Ascending aorta (tissue), 2 donors: ENCODE measurements around the gene FKRP. TPM values are rescaled to one million over a fixed set of nuclear protein-coding genes. Genes with fewer than 3 reads are reported as not detected.

Experiments used
- DNase-seq, 2 donors: peaks; one replicate each; pipeline ENCODE4 v3.0.0-alpha.2; 2019; ENCODE audit warnings: low spot score in 2 of 2
- H3K27ac ChIP-seq, 2 donors: fragments of 200-600 bp; sonication (generic); one replicate each; pipeline ENCODE4 v1.5.1; 2016 to 2017; ENCODE audit warnings: mild to moderate bottlenecking in 1 of 2
- H3K27me3 ChIP-seq: fragments of 200-600 bp; sonication (generic); one replicate; pipeline ENCODE4 v1.5.1; 2017
- H3K36me3 ChIP-seq, 2 donors: fragments of 200-600 bp; sonication (generic); one replicate each; pipeline ENCODE4 v1.5.1; 2016
- H3K4me1 ChIP-seq, 2 donors: fragments of 200-600 bp; sonication (generic); one replicate each; pipeline ENCODE4 v1.5.1; 2016 to 2017; ENCODE audit warnings: mild to moderate bottlenecking in 1 of 2
- H3K4me3 ChIP-seq, 2 donors: fragments of 200-600 bp; sonication (generic); one replicate each; pipeline ENCODE4 v1.5.1; 2016 to 2017; ENCODE audit warnings: mild to moderate bottlenecking in 1 of 2
- H3K9me3 ChIP-seq, 2 donors: fragments of 200-600 bp; sonication (generic); one replicate each; pipeline ENCODE4 v1.5.1; 2016
- intact Hi-C: fragments of 100-400 bp; cut with DNase I; formaldehyde crosslinking; loops from one replicate; pipeline ENCODE4 v1.15.1; 2023
- total RNA-seq: library from RNA; depleted of rRNA; stranded (reverse); fragments of >200 nt; gene quantifications from one replicate; pipeline ENCODE4 v1.1.0, GENCODE V29; 2016
- TF ChIP-seq, protein P1 (sequence below), 3 experiments: fragments of 200-600 bp in 2 of 3; fragments of 450-650 bp in 1 of 3; sonication (generic) in 2 of 3; IDR thresholded peaks; one replicate each; pipeline ENCODE4 v1.5.1; 2016 to 2019; ENCODE audit warnings: antibody characterized with exemption in 3 of 3, mild to moderate bottlenecking in 1 of 3, moderate library complexity in 1 of 3

The FKRP gene
- total RNA-seq, 1 donor from 2014 or later: 11.8 TPM

DNA sequence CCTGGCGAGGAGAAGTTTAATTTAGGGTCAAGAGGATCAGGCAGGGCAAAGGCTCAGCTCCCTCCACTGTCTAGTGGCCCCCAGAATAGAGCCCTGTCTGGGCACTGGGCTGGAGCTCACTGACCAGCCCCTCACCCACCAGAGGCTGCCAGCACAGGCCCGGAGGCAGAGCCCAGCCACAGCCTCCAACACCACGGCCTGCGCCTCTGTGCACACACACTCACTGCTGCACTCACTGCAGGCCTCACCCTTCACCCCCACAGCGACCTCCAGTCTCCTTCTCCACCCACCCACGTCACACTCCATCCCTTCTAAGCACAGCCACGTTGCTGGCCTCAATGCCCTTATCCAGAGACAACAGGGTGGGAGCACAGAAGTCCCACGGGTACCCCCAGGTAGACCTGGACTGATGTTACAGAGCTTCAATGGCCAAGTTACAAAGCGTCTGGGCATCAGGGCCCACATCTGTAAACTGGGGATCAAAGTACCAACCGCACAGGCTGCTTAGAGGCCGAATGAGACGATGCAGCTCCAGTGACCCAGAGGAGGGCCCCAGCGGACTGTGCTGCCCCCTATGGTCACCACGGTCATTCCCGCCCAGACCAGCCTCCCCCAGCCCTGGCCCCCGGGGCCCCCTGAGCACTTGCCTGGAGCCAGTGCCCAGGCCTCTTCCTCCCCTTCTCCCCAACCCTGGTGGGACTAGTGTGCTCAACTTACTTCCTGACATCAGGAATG lies 24.4 kb upstream of the FKRP start:
- no peak for DNase-seq
- TF ChIP-seq, protein P1, sequence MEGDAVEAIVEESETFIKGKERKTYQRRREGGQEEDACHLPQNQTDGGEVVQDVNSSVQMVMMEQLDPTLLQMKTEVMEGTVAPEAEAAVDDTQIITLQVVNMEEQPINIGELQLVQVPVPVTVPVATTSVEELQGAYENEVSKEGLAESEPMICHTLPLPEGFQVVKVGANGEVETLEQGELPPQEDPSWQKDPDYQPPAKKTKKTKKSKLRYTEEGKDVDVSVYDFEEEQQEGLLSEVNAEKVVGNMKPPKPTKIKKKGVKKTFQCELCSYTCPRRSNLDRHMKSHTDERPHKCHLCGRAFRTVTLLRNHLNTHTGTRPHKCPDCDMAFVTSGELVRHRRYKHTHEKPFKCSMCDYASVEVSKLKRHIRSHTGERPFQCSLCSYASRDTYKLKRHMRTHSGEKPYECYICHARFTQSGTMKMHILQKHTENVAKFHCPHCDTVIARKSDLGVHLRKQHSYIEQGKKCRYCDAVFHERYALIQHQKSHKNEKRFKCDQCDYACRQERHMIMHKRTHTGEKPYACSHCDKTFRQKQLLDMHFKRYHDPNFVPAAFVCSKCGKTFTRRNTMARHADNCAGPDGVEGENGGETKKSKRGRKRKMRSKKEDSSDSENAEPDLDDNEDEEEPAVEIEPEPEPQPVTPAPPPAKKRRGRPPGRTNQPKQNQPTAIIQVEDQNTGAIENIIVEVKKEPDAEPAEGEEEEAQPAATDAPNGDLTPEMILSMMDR (IDR thresholded peaks at IDR 0.05): no peak
- intact Hi-C loops: no loop called here
- Histone ChIP-seq H3K27ac (no peak overlapping the region), H3K4me3 (no peak overlapping the region), H3K27me3 (no peaks in the 10 kb centered on the region), H3K4me1 (peaks cover 0 to 7% of the 10 kb centered on the region in 2 donors), H3K36me3 (peaks cover 63 to 66% of the 10 kb centered on the region in 2 donors), H3K9me3 (no peaks in the 10 kb centered on the region)

DNA sequence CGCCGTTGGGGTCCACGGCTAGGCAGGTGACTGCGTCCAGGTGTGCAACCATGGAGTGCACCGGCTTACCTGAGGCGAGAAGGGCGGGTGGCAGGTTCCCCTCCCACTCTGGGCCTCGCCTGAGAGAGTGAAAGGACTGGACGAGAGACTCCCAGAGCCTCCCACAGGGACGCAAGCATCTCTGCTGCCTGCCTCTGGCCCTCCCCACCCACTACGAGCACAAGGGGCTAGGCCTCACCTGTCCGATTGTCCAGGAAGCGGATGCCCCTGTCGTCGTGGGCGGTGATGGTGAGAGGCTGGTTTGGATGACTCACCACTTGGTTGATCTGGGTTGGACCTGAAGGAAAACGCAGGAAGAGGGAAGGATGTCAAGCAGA lies 23.9 kb upstream of the FKRP start:
- Histone ChIP-seq H3K27ac (no peak overlapping the region), H3K36me3 (peaks cover 68 to 71% of the 10 kb centered on the region in 2 donors), H3K27me3 (no peaks in the 10 kb centered on the region), H3K9me3 (no peaks in the 10 kb centered on the region), H3K4me3 (no peak overlapping the region), H3K4me1 (peaks cover 0 to 7% of the 10 kb centered on the region in 2 donors)
- intact Hi-C loops: no loop called here
- TF ChIP-seq, protein P1 (IDR thresholded peaks at IDR 0.05): no peak
- no peak for DNase-seq

DNA sequence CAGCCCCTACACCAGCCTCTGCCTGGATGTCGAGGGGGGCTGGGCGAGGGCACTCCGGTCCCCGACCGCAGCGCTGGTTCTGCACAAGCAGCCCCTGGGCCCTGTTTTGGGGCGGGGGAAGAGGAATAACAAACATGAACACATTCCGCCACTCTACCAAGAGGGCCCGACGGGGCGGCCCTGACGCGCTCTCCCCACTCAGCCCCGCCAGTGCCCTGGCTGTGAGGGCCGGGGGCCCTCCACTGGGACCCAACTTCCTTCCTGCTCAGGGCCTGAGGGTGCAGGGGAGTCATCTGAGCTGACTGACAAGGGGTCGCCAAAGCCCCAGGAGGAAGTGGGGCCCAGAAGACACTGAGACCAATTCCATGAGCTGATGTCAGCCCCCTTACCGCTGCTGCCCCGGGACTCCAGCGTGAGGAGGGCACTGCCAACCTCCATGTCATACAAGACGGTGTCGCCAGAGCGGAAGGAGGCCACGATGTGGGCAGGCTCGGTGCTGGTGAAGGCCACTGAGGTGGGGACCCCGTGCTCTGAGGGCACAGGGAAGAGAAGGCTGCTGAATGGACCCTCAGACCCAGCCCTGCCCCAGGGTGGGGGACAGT lies 23.3 kb upstream of the FKRP start:
- H3K36me3 ChIP-seq: peaks cover 74 to 77% of the 10 kb centered on the region in 2 donors
- no peak overlapping the region for H3K27ac ChIP-seq
- TF ChIP-seq, protein P1 (IDR thresholded peaks at IDR 0.05): no peak
- intact Hi-C loops: no loop called here
- peaks cover 0 to 5% of the 10 kb centered on the region in 2 donors for H3K4me1 ChIP-seq
- no peaks in the 10 kb centered on the region for H3K27me3 ChIP-seq
- H3K9me3 ChIP-seq: no peaks in the 10 kb centered on the region
- no peak for DNase-seq
- H3K4me3 ChIP-seq: no peak overlapping the region

DNA sequence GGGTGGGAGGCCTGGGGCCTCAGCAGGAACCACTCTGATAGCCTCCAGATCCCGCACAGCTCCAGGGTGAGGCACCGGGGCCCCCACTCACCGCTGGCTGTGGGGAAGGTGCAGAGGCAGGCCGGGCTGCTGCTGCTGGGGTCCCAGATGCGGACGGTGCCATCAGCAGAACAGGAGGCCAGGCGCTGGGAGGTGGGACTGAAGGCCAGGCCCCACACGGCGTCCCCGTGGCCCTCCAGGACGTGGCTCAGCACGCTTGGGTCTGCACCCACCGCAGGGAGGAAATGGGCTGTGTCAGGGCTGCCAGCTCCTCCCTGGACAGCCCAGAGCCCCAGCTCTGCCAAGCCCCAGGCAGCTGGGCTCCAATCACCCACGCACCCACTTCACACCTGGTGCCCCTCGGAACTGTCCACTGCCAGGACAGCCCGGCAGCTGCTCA lies 22.8 kb upstream of the FKRP start:
- peaks cover 79 to 82% of the 10 kb centered on the region in 2 donors for H3K36me3 ChIP-seq
- no peaks in the 10 kb centered on the region for H3K9me3 ChIP-seq
- intact Hi-C loops: no loop called here
- H3K27ac ChIP-seq: no peak overlapping the region
- TF ChIP-seq, protein P1 (IDR thresholded peaks at IDR 0.05): no peak
- DNase-seq: no peak
- no peaks in the 10 kb centered on the region for H3K27me3 ChIP-seq
- no peak overlapping the region for H3K4me3 ChIP-seq
- no peaks in the 10 kb centered on the region for H3K4me1 ChIP-seq

DNA sequence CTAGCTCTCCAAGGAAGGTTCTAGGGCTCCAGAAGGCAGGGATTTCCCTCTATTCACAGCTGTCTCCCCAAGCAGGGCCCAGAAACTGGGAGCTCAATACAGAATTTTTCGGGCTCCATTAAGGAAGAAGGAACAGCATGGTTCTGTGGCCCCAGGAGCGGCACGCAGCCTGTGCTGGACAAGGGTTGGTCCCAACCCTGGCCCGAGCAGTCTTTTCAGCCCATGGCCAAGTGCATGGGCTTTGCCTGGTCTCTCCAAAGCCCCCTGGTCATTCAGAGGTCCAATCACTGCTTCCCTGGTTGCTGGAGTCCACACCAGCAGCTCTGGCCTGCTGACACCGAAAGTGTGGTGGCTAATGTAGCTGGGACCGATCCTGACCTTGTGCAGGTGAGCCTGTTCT lies 22.4 kb upstream of the FKRP start:
- H3K4me1 ChIP-seq: no peaks in the 10 kb centered on the region
- intact Hi-C loops: no loop called here
- H3K9me3 ChIP-seq: no peaks in the 10 kb centered on the region
- no peak for DNase-seq
- H3K36me3 ChIP-seq: peaks cover 83 to 86% of the 10 kb centered on the region in 2 donors
- TF ChIP-seq, protein P1 (IDR thresholded peaks at IDR 0.05): no peak
- H3K27ac ChIP-seq: no peak overlapping the region
- H3K4me3 ChIP-seq: no peak overlapping the region
- no peaks in the 10 kb centered on the region for H3K27me3 ChIP-seq
